Endothelial cell of umbilical vein (primary cell): ENCODE results near the gene RIPK3. TPM values are rescaled to one million over a fixed set of nuclear protein-coding genes. Genes with fewer than 3 reads are reported as not detected.

Experiments used
- BruUV-seq: library from RNA; stranded (reverse); fragments of 400-500 nt; replicated peaks from 2 replicates; lab custom pipeline; 2021; lab: Mats Ljungman, UMichigan
- CTCF ChIA-PET: fragments of 300-600, 350-600 bp; sonication (Branson Sonifier 250); formaldehyde crosslinking; loops from one replicate; lab custom pipeline; 2021; ENCODE audit warnings: antibody characterized with exemption, inconsistent platforms; lab: Charles Lee
- POLR2A ChIA-PET: fragments of 300-600, 350-600 bp; sonication (Branson Sonifier 250); formaldehyde crosslinking; loops from one replicate; lab custom pipeline; 2021; ENCODE audit warnings: antibody characterized with exemption, inconsistent platforms; lab: Charles Lee
- DNase-seq: peaks from one replicate; pipeline ENCODE4 v3.0.0-alpha.2; 2011; ENCODE audit warnings: low read depth, low spot score
- FAIRE-seq: peaks from 2 replicates; lab custom pipeline; 2011; peaks lifted over from hg19 to GRCh38; lab: Jason Lieb, UNC
- H2AFZ ChIP-seq: 2 replicates; pipeline ENCODE4 v1.6.0; 2012; ENCODE audit warnings: low read depth, low read length, control low read depth, inconsistent platforms
- H3K27ac ChIP-seq: 2 replicates; pipeline ENCODE4 v1.5.1; 2011; ENCODE audit warnings: low read depth, mild to moderate bottlenecking, control low read depth, low read length, moderate library complexity; ENCODE audit not compliant: insufficient read depth
- H3K27me3 ChIP-seq, 2 experiments: 2 replicates each; pipeline versions ENCODE4 v1.6.0 to v1.6.1; 2011; ENCODE audit warnings: low read length in 2 of 2, mixed read lengths in 1 of 2; ENCODE audit not compliant: control insufficient read depth in 2 of 2, insufficient read depth in 2 of 2
- H3K36me3 ChIP-seq, 2 experiments: 2 replicates in 1 of 2; 3 replicates in 1 of 2; pipeline ENCODE4 v1.5.1; 2011; ENCODE audit warnings: low read length in 2 of 2, mild to moderate bottlenecking in 1 of 2, moderate library complexity in 1 of 2; ENCODE audit not compliant: control insufficient read depth in 2 of 2, insufficient read depth in 2 of 2; ENCODE audit errors: extremely low read depth in 1 of 2
- H3K4me1 ChIP-seq: 3 replicates; pipeline ENCODE4 v1.5.1; 2011; ENCODE audit warnings: mild to moderate bottlenecking, low read length; ENCODE audit not compliant: control insufficient read depth, insufficient read depth; ENCODE audit errors: extremely low read depth
- H3K4me2 ChIP-seq: 2 replicates; pipeline ENCODE4 v1.6.1; 2011; ENCODE audit warnings: low read length, control low read depth, mixed read lengths; ENCODE audit not compliant: insufficient read depth
- H3K4me3 ChIP-seq, 3 experiments: fragments of 200-600 bp in 1 of 3; sonication (generic), shearing (Covaris generic) in 1 of 3; replicated peaks in 1 of 3; 2 replicates each; pipeline ENCODE4 v1.5.1; 2011 to 2016; ENCODE audit warnings: control low read depth in 3 of 3, low read length in 3 of 3, mild to moderate bottlenecking in 2 of 3, inconsistent platforms in 1 of 3, low read depth in 1 of 3, moderate library complexity in 1 of 3; ENCODE audit not compliant: insufficient read depth in 1 of 3
- H3K79me2 ChIP-seq: 2 replicates; pipeline ENCODE4 v1.6.0; 2012; ENCODE audit warnings: low read length, inconsistent platforms; ENCODE audit not compliant: control insufficient read depth, insufficient read depth
- H3K9ac ChIP-seq: replicated peaks from 2 replicates; pipeline ENCODE3; 2011; ENCODE audit warnings: low read length, control low read depth; ENCODE audit not compliant: insufficient read depth; ENCODE audit errors: extremely low read depth
- H3K9me1 ChIP-seq: replicated peaks from 3 replicates; pipeline ENCODE4 v1.6.0; 2011; ENCODE audit warnings: mild to moderate bottlenecking, low read length; ENCODE audit not compliant: control insufficient read depth, insufficient read depth; ENCODE audit errors: extremely low read depth
- H3K9me3 ChIP-seq: replicated peaks from 2 replicates; pipeline ENCODE4 v1.5.1; 2012; ENCODE audit warnings: low read length, inconsistent platforms; ENCODE audit not compliant: control insufficient read depth, insufficient read depth
- H4K20me1 ChIP-seq: replicated peaks from 2 replicates; pipeline ENCODE3; 2011; ENCODE audit warnings: mild to moderate bottlenecking, low read length; ENCODE audit not compliant: control insufficient read depth, insufficient read depth; ENCODE audit errors: extremely low read depth
- CTCF ChIP-seq, 2 donors: IDR thresholded peaks; 1 replicate in 1 of 2; 2 replicates in 1 of 2; pipeline ENCODE4 v1.5.1; 2011; ENCODE audit warnings: low read length in 2 of 2, mild to moderate bottlenecking in 2 of 2, moderate library complexity in 2 of 2, control low read depth in 1 of 2, inconsistent platforms in 1 of 2, low read depth in 1 of 2; ENCODE audit not compliant: insufficient read depth in 1 of 2; ENCODE audit errors: extremely low read depth in 1 of 2
- EZH2 ChIP-seq: IDR thresholded peaks from 2 replicates; pipeline ENCODE4 v1.6.1; 2012; ENCODE audit warnings: borderline replicate concordance, low read depth, mild to moderate bottlenecking, moderate library complexity, low read length, inconsistent platforms; ENCODE audit not compliant: severe bottlenecking
- FOS ChIP-seq: IDR thresholded peaks from 2 replicates; pipeline ENCODE4 v1.6.1; 2011; ENCODE audit warnings: mild to moderate bottlenecking, low read length, moderate library complexity, borderline replicate concordance; ENCODE audit not compliant: insufficient read depth
- GATA2 ChIP-seq: IDR thresholded peaks from 2 replicates; pipeline ENCODE4 v1.7.0; 2011; ENCODE audit warnings: low read depth, mild to moderate bottlenecking, moderate library complexity, mixed read lengths, low read length; ENCODE audit not compliant: insufficient read length, insufficient read depth
- JUN ChIP-seq: IDR thresholded peaks from 2 replicates; pipeline ENCODE4 v1.6.1; 2011; ENCODE audit warnings: borderline replicate concordance, low read depth; ENCODE audit not compliant: insufficient read length, insufficient read depth
- MAX ChIP-seq: IDR thresholded peaks from 2 replicates; pipeline ENCODE4 v1.6.1; 2011; ENCODE audit not compliant: insufficient read depth, insufficient read length
- MYC ChIP-seq: IDR thresholded peaks from one replicate; pipeline ENCODE4 v1.6.1; 2011; ENCODE audit warnings: mild to moderate bottlenecking, low read depth, low read length
- POLR2A ChIP-seq: IDR thresholded peaks from 2 replicates; pipeline ENCODE4 v1.6.1; 2012; ENCODE audit warnings: low read depth, mild to moderate bottlenecking, control low read depth, low read length
- POLR2AphosphoS5 ChIP-seq: IDR thresholded peaks from 2 replicates; pipeline ENCODE4 v1.6.1; 2012; ENCODE audit warnings: low read depth, mild to moderate bottlenecking, control low read depth, low read length, moderate library complexity; ENCODE audit not compliant: insufficient read depth
- dilution Hi-C: fragments of 300-500 bp; cut with MboI; formaldehyde crosslinking; loops from one replicate; pipeline ENCODE4 v1.15.0; 2019; ENCODE audit warnings: low sequenced_read_pairs; ENCODE audit not compliant: extremely low pct_ligation_motif_present
- intact Hi-C: fragments of 100-400 bp; cut with micrococcal nuclease; formaldehyde crosslinking; loops from one replicate; pipeline ENCODE4 v1.10.0; 2022
- polyA plus RNA-seq, 4 experiments: library from polyadenylated mRNA; depleted of rRNA in 3 of 4; stranded (reverse) in 3 of 4; unstranded in 1 of 4; fragments of >200 nt; gene quantifications; 2 replicates each; pipeline versions ENCODE4 v1.2.1 to v1.2.3, GENCODE V29; 2011 to 2012; ENCODE audit warnings: missing spikeins in 1 of 4
- total RNA-seq: library from RNA; stranded (reverse); gene quantifications from 2 replicates; pipeline ENCODE4 v1.2.3, GENCODE V29; 2021

RIPK3 gene
- total and polyA plus RNA-seq, 2 donors (not counting 3 experiments of a cell fraction or from before 2014, with no cell fraction given) = 3.1 to 5.1 TPM

- Histone ChIP-seq H2AFZ (no peak overlapping the region), H3K4me2 (no peak overlapping the region), H3K4me3 (no peak overlapping the region), H3K27ac (no peak overlapping the region), H3K9ac (no peak overlapping the region), H3K9me1 (no peaks in the 10 kb centered on the region), H3K27me3 (no peaks in the 10 kb centered on the region), H4K20me1 (no peaks in the 10 kb centered on the region), H3K4me1 (peaks cover 8% of the 10 kb centered on the region), H3K79me2 (no peaks in the 10 kb centered on the region), H3K36me3 (peaks cover 5 to 19% of the 10 kb centered on the region in 2 experiments), H3K9me3 (no peaks in the 10 kb centered on the region)
- FAIRE-seq (no peak), DNase-seq (no peak)
- ChIA-PET POLR2A (no interaction called here), CTCF (interaction anchor here (0.6 to 1.9 kb wide), 6 partner anchors 10 to 111 kb away, joined by 3 to 13 read pairs (median 4); partner anchors contain the start of genes CIDEB, MDP1 and TINF2)
- intact Hi-C loops (no loop called here), dilution Hi-C loops (no loop called here)
- TF ChIP-seq JUN (no peak), POLR2AphosphoS5 (no peak), MAX (no peak), POLR2A (no peak), FOS (no peak), CTCF (IDR thresholded peaks at IDR 0.05; ENCODE audit: extremely low read depth in 1 of 2, insufficient read depth in 1 of 2, low read depth in 1 of 2, low read length in 2 of 2) (no peak), EZH2 (no peak), GATA2 (no peak), MYC (no peak)
- BruUV-seq = no TSS peak
Measured at GRCh38 chr14:24292118-24292807, 47.5 kb downstream of the RIPK3 start.
